GM12873 (cell line): Measurements from ENCODE around the gene GNL3.

Experiments
- TF ChIP-seq, protein P1 (sequence below): IDR thresholded peaks from 2 replicates; pipeline ENCODE4 v1.5.1; 2012; ENCODE audit warnings: low read depth, mild to moderate bottlenecking, moderate library complexity, low read length, control low read depth; ENCODE audit not compliant: insufficient read depth; ENCODE audit errors: missing control alignments

Gene GNL3

DNA sequence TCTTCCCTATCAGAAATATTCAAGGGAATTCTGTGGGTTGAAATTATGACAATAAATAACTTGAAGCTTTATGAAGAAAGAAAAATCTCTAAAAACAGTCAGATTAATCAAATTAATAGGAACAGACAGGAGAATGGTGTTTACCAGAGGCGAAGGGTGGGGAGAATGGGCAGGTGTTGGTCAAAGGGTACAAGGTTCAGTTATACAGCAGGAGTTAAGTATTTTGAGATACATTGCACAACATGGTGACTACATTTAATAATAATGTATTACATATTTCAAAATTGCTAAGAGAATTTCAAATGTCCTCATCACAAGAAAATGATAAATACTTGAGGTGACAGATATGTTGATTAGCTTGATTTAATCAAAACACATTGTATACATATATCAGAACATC lies 38.7 kb downstream of the GNL3 start:
- TF ChIP-seq, protein P1, sequence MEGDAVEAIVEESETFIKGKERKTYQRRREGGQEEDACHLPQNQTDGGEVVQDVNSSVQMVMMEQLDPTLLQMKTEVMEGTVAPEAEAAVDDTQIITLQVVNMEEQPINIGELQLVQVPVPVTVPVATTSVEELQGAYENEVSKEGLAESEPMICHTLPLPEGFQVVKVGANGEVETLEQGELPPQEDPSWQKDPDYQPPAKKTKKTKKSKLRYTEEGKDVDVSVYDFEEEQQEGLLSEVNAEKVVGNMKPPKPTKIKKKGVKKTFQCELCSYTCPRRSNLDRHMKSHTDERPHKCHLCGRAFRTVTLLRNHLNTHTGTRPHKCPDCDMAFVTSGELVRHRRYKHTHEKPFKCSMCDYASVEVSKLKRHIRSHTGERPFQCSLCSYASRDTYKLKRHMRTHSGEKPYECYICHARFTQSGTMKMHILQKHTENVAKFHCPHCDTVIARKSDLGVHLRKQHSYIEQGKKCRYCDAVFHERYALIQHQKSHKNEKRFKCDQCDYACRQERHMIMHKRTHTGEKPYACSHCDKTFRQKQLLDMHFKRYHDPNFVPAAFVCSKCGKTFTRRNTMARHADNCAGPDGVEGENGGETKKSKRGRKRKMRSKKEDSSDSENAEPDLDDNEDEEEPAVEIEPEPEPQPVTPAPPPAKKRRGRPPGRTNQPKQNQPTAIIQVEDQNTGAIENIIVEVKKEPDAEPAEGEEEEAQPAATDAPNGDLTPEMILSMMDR = no peak

GRCh38 chr3:52730681-52731080 lies 44.8 kb downstream of the GNL3 start:
- TF ChIP-seq, protein P1 = no peak

GRCh38 chr3:52731590-52731989 lies 45.8 kb downstream of the GNL3 start:
- TF ChIP-seq, protein P1 = no peak

- TF ChIP-seq, protein P1 = no peak
These were observed 47.5 kb downstream of the GNL3 start for GRCh38 chr3:52733256-52733891.

DNA sequence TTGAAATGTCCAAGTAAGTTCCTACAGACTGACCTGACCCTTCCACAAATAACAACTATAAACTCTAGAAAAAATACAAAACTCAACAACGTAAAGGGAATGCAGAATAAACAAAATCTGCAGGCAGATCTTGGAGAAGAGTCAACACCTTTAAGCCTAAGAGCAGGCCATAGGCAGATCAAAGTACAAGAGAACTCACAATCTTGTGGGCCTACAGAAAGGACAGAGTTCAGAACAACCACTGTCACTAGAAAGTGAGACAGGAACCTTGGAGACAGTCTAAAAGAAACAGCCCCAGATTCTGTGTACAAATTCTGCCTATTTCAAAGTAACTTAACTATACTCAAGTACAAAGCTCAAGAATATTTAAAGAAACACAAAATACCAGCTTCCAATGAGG lies 53.9 kb downstream of the GNL3 start:
- TF ChIP-seq, protein P1 = no peak

DNA sequence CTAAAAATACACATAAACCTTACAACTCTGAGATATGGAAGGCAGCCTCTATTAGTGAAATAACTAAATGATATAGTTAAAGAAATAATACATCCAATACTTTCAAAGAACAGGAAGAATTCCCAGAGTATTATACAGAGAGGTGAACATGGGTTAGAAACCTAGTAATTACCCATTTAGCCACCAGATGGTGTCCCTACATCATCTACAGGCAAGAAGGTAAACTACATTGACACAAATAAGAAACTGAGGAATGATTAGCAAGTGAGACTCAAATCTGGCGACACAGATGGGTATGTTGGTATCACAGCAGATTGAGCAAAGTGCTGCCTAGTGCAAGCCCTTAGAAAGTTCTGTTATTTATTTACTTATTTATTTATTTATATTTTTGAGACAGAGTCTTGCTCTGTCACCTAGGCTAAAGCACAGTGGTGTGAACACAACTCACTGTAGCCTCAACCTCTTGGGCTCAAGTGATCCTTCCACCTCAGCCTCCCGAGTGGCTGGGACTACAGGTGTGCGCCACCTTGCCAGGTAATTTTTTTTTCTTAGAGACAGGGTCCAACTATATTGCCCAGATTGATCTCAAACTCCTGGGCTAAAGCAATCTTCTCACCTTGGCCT lies 56.7 kb downstream of the GNL3 start:
- TF ChIP-seq, protein P1 = peak; percentile 64

GRCh38 chr3:52743152-52743551 lies 57.3 kb downstream of the GNL3 start:
- TF ChIP-seq, protein P1 = no peak
